NCI-H2227 (cell line): ENCODE results near the gene TENT5A.

ENCODE experiments used
- DNase-seq: peaks from one replicate; lab custom pipeline; 2025; ENCODE audit not compliant: unreplicated experiment; lab: John Stamatoyannopoulos, UW

TENT5A gene

DNA sequence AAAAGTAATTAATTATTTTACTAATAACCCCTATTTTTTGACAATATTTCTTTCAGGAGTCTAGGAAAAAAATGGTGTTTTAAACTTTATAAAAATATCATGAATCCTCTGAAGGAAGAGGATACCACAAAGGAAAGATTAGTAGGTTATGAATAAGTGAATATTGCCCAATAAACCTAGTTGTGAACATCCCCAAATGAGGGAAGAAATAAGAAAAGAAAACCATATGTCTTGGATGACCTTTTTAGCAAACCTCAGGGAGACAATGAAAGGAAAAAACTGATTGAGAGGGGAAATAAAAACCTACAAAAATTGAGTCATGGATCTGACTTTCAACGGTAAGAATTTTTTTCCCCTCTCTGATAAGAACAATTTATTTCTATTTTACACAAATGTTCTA, 34.4 kb downstream of the TENT5A start:
- no peak for DNase-seq

DNA sequence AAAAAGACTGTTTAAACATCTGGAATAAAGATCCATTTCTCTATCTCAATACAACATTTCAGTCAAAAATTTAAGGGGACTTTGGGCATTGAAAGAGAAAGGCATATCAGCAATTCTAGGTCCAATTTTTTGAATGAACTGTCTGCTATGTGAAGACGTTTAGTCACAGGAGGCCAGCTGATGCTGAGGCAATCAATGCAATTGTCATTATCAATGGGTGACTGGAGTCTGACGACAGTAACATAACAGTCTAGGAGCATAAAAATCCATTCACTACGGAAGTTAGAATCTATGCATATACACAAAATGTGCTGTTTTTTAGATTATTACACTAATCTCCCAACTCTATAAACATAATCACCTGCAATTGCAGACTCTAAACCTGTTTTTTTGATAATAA, 37.8 kb downstream of the TENT5A start:
- DNase-seq = no peak

DNA sequence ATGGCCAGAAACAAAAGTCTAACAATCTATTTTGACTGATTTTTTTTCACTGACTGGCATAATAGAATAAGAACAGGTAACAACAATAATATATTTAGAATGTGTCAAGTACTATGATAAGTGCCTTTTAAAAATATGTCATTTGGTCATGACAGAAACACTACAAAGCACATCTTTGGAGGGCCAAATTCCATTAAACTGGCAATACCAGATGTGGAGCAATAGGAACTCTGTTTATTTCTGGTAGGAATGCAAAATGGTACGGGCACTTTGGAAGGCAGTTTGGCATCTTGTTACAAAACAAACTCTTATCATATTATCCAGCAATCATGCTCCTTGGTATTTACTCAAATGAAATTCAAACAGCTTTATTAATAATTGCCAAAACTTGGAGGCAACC, 39.3 kb downstream of the TENT5A start:
- DNase-seq = no peak

DNA sequence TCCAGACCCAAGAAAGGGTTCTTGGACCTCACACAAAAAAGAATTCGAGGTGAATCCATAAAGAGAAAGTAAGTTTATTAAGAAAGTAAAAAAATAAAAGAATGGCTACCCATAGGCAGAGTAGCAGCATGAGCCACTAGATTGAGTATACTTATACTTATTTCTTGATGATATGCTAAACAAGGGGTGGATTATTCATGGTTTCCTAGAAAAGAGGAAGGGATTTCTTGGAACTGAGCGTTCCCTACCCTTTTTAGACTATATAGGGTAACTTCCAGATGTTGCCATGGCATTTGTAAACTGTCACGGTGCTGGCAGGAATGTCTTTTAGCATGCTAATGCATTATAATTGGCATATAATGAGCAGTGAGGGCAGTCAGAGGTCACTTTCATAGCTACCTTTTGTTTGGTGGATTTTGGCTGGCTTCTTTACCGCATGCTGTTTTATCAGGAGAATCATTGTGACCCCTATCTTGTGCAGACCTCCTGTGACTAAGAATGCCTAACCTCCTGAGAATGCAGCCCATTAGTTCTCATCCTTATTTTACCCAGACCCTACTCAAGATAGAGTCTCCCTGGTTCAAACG, 44.3 kb downstream of the TENT5A start:
- no peak for DNase-seq

DNA sequence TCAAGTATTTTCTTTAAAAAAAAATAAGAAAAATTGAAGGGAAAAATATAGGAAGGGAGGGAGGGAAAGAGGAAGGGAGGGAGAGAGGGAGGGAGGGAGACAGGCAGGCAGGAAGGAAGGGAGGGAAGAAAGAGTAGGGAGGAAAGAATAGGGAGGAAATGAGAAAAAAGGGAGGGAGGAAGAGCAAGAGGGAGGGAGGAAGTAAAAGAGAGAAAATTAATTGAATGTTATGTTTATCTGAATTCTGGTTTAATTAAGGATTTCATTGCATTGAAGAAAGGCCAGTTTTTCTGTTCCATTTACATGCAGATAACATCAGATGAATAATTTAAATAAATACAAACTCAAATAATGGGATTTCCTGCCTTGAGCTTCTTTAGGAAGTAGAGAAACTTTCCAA, 47.8 kb downstream of the TENT5A start:
- no peak for DNase-seq

GRCh38 chr6:81700414-81700813, 52.1 kb downstream of the TENT5A start:
- DNase-seq = no peak

- DNase-seq = no peak
Observed at GRCh38 chr6:81697559-81697958, 54.9 kb downstream of the TENT5A start.

DNA sequence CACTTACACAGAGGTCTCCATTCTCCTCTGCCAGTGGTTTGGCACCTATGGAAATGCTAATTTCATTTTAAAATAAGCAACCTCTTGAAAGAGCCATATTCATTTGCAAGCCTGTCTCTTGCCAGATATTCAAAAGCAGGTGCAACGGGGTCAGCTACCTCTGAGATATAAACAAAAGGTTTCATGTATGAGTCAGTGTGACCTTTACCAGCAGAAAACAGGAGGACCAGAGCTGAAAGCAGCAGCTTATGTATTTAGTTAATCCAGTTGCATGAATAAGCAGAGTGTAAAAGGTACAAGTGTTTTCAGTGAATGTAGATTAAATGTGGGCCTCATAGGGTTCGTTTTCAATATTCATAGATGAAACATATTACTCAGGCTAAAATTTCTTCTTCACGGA, 56.0 kb downstream of the TENT5A start:
- no peak for DNase-seq
